ENCODE measurements around the gene TFPI.
"Not testable (repeated sequence)": the region's sequence is repeated elsewhere in the genome, so short reads cannot be mapped to it uniquely, and the experiment has no call there.

TFPI gene

DNA sequence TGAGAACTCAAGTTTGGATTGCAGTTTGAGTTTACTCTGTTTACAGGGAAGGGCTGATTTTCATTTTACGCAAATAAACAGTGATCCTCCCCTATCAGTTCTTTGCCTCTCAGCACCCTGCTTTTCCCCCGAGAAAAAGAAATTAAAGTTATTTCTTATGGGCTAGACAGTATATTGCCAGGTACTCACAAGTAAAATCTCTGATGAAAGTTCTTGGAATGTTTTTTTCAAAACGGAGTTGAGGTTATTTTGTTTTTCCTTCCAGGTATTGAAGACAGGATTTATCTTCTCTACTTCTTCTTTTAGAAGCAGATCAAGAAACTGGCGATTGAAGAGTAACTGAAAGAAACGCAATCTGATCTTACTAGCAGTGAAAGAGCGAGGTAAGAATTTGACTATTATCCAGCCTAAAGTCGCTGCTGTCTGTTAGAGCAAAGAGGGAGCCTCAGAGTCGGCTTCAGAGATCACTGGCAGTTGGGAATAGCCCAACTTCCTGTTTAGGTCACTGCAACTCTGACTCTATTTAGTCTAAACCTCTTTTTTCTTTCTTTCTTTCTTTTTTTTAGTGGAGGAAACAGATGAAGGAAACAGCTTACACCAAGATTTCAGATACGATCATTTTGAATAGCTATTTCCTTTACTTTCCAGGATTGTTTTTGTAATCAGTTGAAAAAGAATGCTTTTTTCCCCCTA is at the start of gene TFPI:
Gene TFPI, minus strand, starts transcription at position 425 of the 693 bp plus-strand sequence. CDS start 50,667 bp downstream, outside the sequence.
- DNase-seq, result no peak

DNA sequence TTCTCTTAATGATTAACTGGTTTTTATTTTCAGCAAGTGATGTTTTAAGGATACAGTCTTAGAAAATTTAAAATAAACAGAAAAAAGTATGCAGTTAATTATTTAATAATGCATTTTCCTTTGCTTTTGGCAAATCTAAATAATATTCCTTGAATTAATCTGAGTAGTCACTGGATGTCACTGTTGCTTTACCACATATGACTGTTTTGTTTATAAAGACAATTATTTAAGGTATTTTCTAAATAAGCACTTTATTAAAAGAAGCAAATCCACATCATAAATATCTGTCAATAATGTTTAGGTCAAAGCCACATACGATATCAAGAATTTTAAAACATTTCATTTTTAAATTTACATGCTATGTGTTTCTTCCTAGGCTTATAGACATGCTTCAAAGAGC is 40.6 kb upstream of the TFPI start:
- DNase-seq, result no peak

DNA sequence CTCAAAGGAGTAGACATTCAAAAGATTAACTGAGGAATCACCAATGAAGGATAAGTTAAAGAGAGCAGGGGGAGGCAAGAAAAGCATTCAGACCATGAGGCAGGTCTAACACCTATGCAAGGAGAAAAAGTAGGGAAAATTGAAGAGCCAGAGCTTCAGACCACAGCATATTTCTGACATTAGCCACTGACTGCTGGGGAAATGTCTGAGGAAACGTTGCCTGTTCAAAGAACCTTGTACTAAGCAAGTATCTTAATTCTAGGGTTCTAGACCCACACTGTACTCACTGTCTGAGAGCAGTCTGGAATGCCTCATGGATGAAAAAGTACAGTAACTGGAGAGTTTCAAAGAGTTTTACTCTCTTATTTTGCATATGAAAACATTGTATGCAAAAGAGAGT is 39.5 kb upstream of the TFPI start:
- DNase-seq, result no peak

DNA sequence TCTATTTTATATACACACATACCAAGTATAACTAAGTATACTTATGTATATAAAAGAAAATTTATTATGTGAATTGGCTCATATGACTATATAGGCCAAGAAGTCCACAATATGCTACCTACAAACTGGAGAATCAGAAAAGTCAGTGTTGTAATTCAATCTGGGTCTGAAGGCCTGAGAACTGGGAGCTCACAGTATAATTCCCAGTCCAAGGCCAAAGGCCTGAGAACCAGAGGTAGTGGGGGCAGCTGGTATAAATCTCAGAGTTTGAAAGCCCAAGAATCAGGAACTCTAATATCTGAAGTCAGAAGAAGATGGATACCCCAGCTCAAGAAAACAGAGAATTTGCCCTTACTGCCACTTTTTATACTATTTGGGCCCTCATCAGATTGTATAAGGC is 38.9 kb upstream of the TFPI start:
- DNase-seq, result no peak

DNA sequence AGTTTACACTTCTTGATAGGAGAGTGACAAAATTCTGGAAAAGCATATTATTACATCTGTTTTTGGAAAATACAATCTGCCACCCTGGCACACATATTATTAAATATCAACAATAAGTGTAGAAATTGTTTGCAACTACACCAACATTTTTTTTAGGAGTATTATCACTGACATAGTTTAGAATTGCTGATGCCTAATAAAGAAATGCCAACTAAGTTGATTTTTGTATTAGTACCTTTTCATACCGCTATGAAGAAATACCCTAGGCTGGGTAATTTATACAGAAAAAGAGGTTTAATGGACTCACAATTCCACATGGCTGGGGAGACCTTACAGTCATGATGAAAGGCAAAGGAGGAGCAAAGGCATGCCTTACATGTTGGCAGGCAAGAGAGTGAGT is 35.9 kb upstream of the TFPI start:
- no peak for DNase-seq

DNA sequence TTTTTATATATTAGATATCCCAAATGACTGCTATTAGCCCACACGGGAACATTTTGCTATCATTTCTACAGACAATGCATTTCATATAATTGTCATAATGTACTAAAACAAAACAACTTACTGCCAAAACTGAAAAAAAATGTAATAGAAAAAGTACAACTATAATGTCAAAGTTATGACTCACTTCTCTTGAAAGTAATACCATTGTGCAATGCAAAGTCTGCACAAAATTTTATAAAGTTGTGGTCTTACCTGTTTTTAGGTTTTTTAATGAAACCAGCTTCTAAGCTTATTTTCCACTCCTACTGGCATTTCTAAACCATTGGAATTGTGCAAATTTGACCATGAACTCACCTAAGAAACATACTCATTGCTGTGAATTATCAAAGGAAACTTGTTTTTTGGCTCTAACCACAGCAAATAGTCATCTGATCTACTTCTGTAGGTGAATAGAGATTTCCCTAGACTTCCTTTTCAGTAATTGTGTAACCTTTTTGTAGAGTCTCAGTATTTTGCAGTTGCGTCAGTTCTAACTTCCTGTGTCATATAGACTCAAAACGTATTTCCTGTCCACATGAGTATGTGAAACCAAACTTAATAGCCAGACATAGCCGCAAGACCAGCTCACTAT is 31.9 kb upstream of the TFPI start:
- no peak for DNase-seq

DNA sequence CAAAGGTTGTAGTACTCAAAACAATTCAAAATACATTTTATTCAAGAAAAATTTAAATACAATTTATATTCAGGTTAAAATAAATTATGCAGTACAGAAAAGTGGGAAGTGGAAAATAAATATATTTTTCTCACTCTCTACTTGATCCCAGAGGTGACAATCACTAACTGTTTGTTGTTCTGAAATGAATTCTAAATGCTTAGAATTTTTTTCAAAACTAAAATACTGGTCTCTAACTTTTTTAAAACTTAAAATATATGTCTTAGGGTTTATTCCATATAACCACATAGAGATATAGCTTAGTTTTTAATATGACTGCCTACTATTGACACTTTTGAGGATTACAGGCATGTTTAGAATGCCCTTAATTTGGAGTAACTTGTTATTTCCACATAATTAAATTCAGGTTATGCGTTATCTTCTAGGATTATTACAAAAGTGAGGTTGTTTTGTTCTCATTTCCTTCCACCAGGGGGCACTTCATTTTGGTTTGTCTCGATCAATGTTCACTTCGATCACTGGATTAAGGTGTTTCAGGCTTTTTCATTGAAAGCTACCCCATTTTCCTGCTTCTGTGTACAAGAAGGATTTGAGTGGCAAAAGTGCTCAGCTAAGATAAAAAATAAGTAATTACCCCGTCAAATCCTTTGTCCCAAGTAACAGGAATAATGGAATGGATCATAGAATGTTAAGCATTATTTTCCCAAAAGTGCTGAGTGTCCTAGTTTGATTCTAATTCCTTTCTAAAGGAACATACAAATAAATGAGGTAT is 27.1 kb upstream of the TFPI start:
- no peak for DNase-seq

DNA sequence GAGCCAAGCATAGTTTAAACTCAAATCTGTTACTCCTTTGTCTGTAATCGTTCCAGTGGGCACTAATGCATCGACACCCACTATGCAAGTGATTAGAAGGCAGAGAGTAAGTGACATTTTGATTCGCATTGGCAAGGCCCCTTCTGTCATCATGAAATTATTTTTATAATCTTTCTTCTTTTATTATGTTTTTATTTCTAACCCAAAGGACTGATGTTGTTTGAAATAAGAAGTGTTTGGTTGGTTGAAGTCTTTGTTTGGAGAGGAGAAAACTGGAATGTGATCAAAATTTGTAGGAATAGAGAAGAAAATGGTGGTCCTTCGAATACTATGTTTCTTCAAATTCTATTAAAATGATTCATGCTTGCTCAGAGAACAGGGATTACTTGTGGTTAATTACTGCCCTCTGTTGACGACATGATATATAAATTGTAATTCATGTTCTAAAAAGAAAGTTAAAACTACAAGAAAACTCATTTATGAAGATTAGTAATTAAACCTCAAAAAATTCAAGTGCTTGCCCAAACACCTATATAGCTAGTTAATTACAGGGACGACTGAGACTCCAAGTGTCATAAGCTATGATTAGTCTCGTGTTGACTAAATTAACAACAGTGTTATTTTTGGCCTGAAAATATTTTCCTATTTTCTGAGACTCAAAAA is 26.4 kb upstream of the TFPI start:
- no peak for DNase-seq

DNA sequence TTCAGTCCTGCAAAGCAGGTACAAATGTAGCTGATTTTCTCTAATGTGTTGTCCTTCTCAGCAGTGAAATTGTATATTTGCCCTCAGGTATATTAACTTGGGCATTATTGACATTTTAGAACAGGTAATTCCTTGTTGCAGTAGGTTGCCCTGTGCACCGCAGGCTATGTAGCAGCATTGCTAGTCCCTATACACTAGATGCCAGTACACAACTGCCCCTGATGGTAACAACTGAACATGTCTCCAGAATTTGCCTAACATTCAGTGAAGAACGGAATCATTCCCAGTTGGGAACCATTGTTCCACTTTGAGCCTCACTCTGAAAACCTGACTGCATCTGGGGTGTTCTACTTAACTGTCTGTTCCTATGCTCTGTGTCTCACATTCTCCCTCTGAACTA is 23.1 kb upstream of the TFPI start:
- no peak for DNase-seq

DNA sequence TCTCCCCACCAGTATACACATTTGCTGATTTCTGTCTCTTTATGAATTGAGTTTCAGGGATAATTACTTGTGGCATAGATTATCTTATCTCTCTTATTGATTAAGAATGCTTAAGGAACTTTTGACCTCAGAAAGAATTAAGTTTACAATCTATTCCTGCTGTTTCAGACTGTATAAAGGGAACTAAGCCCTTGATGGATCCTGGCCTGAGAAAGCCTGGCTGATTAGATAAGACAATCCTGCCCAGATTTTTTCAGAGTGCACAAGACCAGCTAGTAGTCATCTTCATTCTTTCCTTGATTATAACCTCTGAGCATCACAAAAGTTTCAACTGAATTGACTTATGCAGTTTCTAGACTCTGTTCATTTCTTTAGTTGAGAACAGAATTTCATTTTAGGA is 22.7 kb upstream of the TFPI start:
- DNase-seq, result no peak

DNA sequence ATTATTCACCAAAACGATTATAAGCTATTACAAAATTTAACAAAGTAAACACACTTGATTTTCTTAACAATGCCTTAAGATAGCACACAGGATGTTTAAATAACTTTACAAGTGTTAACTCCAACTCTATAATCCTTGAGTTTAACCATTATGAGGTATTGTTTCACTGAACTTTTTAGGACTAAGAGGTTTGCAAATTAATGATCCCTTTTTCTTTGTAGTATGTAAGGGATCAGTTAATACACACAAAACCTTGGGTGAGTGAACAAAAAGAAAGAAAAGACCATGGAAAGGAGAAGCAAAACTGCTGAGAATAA is 21.5 kb upstream of the TFPI start:
- no peak for DNase-seq

DNA sequence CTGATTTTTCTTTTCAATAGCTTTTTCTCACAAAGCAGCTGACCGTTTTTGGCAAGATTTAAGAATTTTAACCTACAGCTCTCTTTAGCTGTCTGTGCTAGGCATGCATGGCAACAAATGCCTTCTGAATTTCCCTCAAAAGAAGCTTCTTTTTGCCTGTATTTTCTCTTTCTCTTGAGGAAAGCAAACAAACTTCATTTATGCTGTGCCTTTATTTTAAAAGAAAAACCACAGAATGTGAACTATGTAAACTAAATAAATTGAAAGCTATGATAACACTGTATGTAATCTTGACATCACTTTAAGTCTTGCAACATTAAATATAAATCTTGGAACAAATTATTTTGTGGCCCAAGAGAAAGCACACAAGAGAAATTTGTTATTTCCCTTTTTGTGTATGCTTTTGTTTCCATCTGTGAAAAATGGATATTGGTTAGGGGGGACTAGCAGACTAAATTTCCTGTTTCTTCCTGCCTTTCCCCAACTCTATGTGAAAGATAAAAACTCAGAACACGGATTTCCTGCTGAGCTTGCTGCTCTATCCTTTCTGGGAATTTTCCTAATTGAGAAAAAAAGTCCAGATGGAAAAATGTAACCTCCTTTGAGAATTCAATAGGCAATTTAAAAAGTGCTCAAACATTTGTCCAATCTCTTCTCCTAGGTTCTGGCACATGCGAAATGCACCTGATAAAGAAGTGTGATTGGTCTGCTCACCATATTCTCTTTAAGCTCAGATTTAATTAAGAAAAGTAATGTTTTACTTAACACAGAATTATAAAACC is 20.9 kb upstream of the TFPI start:
- DNase-seq, result no peak

DNA sequence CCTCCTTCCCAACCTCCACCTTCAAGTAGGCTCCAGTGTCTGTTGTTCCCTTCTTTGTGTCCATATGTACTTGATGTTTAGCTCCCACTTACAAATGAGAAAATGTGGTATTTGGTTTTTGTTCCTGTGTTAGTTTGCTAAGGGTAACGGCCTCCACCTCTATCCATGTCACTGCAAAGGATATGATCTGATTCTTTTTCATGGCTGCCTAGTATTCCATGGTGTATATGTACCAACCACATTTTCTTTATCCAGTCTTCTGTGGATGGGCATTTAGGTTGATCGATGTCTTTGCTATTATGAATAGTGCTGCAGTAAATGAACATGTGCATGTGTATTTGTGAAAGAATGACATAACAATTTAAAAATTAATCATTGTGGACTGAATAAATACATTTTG is 19.5 kb upstream of the TFPI start:
- DNase-seq, result no peak

DNA sequence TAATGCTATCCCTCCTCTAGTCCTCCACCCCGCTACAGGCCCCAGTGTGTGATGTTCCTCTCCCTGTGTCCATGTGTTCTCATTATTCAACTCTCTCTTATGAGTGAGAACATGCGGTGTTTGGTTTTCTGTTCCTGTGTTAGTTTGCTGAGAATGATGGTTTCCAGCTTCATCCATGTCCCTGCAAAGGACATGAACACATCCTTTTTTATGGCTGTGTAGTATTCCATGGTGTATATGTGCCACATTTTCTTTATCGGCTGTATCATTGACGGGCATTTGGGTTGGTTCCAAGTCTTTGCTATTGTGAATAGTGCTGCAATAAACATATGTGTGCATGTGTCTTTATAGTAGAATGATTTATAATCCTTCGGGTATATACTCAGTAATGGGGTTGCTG is 17.8 kb upstream of the TFPI start:
- not testable (repeated sequence) for DNase-seq

DNA sequence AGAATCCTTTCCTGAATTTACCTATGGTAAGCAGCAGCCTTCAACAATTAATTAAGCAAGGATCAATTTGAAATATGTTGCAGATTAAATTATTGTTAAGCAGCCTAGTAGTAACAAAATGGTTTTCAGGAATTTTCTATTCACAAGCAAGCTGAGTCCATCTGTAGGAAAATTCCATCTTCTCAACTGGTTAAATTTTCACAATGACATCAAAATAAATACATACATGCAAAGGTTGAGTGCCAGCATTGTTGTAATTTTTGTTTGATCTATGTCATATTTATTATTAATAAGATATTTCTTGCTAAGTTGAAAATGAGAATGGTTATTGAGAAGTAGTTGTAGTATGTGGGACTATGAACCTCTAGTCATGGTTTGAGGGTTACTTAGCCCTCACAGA is 15.3 kb upstream of the TFPI start:
- no peak for DNase-seq

DNA sequence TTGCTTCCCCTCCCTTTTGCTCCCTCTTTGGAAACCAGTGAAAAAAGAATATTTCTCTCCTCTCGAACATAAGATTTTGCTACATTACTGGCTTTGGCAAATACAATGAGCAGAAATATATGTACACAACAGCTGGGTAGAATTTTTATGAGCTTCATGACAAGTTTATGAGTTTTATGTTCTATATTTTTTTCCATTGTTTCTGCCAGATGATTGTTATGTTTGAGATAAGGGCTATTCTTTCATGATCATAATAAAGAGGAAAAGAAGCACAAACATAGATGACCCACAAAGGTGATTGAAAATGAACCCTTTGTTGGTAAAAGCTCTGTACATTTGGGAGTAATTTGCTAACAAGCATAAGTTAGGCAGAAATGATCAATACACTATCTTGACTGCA is 14.8 kb upstream of the TFPI start:
- no peak for DNase-seq

DNA sequence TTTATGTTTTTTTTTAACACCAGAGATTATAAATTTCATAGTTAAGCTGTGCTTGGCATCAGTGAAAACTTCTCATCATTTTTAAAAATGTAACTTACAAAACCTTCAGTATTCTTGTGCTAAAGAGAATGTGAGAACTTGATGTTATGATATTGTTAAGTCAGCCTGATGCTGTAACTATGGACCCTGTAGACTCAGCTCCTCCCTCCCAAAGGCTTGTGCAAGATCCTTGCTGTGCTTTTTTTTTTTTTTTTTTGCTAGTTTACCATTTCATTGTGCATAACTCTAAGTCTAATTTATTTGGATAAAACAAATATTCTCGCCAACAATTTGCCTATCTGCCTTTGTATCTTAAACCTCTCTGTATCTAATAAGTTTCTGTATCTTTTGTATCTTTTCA is 12.9 kb upstream of the TFPI start:
- no peak for DNase-seq

DNA sequence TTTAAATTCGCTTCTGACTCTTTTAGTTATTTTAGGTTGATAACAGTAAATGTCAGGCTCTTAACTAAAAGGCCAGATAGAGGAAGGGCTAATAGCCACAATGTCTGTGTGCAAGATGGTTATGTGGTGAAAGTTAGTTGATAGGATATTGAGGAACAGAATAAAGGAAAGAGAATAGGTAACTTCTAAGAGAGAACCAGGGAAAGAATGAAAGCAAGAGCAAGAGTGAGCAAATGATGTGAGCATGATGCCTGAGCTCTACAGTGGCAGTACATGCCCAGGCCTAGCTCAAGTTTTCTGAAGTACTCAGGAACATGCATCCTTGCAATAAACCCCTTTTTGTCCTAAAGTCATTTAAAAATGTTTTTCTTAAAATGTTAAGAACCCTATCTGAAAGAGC is 12.5 kb upstream of the TFPI start:
- DNase-seq, result no peak

DNA sequence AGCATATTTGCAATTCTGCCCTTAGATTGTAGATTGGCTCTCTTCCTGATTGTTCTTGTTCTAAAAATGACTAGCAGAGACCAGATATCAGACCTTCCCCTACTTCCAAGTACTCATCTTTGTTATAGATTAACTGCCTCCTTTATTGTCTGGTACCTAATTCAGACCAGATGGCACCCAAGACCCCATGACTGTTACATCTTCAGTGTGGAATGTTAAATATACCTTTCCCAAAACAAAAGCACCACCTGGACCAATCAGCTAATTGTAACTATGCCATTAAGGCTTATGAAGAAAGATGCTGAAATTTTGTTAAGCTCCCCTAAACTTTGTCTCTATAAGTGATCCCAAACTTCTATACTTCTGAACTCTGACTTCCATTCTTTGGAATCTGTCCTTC is 12.0 kb upstream of the TFPI start:
- DNase-seq, result no peak

DNA sequence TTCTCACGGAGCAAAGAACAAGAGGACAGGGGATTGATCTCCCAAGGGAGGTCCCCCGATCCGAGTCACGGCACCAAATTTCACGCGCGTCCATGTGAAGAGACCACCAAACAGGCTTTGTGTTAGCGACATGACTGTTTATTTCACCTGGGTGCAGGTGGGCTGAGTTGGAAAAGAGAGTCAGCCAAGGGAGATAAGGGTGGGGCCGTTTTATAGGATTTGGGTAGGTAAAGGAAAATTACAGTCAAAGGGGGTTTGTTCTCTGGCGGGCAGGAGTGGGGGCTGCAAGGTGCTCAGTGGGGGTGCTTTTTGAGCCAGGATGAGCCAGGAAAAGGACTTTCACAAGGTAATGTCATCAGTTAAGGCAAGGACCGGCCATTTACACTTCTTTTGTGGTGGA is 11.4 kb upstream of the TFPI start:
- DNase-seq, result not testable (repeated sequence)

DNA sequence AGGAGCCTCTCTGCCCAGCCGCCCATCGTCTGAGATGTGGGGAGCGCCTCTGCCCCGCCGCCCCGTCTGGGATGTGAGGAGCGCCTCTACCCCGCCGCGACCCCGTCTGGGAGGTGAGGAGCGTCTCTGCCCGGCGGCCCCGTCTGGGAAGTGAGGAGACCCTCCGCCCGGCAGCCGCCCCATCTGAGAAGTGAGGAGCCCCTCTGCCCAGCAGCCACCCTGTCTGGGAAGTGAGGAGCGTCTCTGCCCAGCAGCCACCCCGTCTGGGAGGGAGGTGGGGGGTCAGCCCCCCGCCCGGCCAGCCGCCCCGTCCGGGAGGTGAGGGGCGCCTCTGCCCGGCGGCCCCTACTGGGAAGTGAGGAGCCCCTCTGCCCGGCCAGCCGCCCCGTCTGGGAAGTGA is 2.3 kb upstream of the TFPI start:
- not testable (repeated sequence) for DNase-seq

DNA sequence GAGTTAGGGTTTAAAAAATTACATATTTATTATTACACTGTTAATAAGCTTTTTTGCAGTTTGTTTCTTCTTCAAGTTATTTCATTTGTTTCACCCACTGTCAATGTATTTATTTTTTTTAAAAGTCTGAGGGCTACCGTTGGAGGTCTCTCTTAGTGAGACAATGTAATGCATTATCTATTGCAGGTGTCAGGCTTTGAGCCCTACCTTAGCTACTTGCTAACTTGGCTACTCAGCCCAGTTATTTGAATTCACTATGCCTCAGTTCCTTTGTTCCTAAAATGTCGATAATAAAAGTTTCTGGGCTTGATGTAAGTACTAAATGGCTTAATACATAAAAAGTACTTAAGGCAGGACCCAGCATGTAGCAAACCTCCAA is 458 bp upstream of the TFPI start:
- no peak for DNase-seq
